HG02588 (cell line): ENCODE results near the gene MTRFR.
"Not testable (repeated sequence)": the region's sequence is repeated elsewhere in the genome, so short reads cannot be mapped to it uniquely, and the experiment has no call there.

ENCODE experiments used
- ATAC-seq: cut with Tn5 transposase; IDR thresholded peaks from one replicate; pipeline ENCODE4 v1.9.1; 2021; ENCODE audit warnings: mild to moderate bottlenecking, moderate library complexity; ENCODE audit not compliant: unreplicated experiment

Gene MTRFR

DNA sequence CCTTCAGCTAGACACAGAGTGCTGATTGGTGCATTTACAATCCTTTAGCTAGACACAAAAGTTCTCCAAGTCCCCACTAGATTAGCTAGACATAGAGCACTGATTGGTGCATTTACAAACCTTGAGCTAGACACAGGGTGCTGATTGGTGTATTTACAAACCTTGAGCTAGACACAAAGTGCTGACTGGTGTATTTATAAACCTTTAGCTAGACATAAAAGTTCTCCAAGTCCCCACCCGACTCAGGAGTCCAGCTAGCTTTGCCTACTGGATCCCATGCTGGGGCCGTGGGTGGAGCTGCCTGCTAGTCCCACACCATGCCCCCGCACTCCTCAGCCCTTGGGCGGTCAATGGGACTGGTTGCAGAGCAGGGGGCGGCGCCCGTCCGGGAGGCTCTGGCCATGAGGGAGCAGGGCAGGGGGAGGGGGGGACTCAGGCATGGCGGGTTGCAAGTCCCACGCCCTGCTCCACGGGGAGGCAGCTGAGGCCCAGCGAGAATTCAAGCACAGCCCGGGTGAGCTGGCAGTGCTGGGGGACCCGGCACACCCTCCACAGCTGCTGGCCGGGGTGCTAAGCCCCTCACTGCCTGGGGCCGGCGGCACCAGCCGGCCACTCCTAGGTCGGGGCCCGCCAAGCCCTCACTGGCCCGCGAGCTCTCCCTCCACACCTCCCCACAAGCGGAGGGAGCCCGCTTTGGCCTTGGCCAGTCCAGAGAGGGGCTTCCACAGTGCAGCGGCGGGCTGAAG is 15.9 kb downstream of the MTRFR start:
- ATAC-seq = not testable (repeated sequence)

DNA sequence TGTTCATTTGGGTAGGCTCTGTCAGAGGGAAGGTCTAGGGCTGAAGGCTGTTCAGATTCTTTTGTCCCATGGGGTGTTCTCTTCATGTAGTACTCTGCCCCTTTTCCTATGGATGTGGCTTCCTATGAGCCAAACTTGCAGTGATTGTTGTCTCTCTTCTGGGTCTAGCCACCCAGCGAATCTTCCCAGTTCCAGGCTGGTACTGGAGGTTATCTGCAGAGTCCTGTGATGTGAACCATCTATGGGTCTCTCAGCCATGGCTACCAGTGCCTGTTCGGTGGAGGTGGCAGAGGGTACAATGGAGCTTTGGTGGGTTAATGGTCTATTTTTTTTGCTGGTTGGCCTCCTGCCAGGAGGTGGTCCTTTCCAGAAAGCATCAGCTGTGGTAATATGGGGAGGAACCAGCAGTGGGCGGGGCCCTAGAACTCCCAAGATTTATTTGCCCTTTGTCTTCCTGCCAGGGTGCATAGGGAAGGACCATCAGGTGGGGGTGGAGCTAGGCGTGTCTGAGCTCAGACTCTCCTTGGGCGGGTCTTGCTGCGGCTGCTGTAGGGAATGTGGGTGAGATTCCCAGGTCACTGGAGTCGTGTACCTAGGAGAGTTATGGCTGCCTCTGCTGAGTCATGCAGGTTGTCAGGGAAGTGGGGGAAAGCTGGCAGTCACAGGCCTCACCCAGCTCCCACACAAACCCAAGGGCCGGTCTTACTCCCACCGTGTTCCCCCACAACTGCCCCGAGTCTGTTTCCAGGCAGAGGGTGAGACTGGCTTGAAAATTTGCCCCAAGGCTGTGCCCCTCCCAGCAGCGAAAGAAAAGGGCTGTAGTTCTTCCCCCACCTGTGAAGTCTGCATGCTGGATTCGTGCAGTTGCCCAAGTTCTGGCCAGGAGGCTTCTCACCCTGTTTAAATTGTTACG is 17.5 kb downstream of the MTRFR start:
- ATAC-seq = no peak

DNA sequence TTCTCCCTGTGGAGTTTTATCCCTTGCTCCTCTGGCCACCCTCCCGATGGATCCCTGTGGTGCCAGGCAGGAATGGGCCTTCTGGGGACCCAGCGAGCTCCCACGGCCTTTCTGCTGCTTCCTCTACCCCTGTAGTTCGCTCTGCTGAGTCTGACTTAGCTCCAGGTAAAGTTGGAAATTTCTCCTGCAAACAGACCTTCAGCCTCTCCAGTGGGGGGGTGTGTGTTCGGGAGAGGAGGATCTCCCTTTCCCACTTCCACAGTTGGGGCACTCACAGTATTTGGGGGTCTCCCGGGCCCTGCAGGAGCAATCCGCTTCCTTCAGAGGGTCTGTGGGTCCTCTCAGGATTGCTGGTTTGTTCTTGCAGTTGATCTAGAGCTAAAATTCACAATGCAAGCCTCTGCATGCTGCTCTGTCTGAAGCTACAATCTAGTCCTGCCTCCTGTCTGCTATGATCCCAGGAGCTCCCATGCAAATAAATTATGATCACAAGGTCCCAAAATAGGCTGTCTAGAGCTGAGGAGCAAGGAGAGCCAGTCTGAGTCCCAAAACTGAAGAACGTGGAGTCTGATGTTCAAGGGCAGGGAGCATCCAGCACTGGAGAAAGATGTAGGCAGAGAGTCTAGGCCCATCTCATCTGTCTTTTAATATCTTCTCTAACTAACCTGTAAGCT is 18.3 kb downstream of the MTRFR start:
- no peak for ATAC-seq

DNA sequence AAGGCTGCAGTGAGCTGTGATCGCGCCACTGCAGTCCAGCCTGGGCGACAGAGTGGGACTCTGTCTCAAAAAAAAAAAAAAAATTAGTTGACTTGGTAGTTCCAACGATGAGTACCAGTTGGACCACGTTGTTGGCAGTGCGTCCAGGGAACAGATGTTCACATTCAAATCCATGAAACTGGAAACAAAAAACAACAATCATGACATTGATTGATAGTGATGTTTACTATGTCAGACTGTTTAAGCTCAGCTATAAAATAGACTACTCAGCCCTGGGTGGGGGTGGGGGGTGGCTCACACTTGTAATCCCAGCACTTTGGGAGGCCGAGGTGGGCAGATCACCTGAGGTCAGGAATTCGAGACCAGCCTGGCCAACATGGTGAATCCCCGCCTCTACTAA is 19.1 kb downstream of the MTRFR start:
- not testable (repeated sequence) for ATAC-seq

DNA sequence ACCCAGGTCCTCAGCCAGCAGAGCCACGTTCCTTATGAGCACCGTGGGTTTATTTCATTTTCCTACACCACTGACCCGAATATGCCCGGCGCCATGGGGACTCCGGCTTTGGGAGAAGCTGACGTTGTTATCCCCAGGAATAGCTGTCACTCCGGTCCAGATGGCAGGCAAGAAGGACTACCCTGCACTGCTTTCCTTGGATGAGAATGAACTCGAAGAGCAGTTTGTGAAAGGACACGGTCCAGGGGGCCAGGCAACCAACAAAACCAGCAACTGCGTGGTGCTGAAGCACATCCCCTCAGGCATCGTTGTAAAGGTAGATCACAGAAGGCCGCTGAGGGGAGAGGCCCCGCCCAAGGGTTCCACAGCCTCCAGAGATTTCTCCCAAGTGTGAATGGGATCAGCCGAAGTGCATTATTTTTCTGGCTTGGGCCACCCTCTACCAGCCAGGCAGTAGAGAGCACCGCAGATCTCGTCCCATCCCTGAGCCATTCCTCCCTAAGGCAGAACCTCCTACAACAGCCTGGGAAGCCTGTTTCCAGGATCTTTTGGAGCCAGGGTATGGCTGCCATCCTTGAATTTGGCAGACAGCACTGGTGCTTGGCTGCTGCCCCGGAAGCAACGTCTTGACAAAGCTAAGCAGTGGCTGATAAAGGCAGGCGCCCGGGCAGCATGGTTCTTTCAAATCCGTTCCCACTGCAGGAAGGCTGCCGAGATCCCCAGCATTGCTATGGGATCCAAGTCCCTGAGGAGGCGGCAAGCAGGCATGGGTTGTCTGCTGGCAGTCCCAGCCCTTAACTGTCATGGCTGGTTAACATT is 20.6 kb downstream of the MTRFR start:
- no peak for ATAC-seq

DNA sequence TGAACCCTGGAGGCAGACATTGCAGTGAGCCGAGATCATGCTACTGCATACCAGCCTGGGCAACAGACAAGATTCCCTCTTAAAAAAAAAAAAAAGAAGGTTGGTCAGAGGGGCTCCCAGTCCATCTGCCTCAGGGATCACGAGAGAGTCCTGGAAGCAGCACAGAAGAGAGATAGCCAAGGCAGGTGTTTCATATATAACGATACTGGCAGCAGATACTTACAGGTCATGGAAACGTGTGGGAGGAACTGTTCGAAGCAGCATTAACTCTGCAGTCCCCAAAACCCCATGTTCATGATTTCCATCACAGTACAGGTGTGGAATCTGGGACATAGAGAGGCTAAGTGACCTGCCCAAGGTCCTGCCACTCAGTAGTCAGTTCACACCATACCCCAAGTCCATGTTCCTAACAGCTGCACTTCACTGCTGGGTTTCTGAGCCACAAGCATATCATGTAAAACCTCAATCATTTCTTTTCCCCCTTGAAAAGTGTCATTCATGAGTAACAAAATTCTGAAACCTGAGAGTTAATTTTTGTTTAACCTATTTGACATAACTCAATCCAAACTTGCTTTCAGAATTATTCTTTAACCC is 21.7 kb downstream of the MTRFR start:
- no peak for ATAC-seq

DNA sequence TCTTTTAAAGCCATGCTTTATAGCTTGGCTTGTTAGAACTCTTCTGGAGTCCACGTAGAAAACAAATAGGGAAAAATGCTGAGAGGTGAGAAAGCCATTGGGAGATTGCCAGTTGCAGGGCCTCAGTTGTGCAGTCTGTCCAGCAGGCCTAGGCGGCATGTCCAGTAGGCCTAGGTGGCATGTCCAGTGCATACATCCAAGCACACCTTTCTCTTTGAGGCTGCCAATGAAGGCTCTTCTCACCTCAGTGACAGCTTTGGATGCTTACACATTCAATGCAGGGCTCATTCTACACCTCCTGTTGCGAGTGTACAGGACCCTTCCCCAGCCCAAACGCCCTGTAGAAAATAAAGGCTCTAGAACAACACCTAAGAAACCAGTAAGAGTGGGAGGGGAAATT is 25.4 kb downstream of the MTRFR start:
- ATAC-seq = no peak

DNA sequence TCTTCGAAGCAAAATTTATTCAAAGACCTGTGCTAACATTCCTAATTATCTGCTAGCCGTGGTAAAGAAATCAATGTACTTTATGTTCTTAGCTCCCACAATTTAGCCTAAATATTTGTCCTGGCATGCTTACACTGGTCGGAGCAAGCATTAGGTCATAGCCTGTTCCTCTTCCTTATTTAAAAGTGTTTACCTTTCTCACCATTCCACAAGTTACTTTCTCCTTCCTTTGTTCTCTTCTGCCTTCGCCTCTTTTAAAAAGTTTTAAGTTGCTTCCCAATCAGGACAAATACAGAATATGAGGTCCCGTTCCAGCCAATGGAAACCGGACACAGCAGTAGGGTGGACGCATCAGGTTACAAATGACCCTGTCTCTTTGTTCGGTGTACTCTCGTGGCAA is 26.8 kb downstream of the MTRFR start:
- ATAC-seq = no peak

DNA sequence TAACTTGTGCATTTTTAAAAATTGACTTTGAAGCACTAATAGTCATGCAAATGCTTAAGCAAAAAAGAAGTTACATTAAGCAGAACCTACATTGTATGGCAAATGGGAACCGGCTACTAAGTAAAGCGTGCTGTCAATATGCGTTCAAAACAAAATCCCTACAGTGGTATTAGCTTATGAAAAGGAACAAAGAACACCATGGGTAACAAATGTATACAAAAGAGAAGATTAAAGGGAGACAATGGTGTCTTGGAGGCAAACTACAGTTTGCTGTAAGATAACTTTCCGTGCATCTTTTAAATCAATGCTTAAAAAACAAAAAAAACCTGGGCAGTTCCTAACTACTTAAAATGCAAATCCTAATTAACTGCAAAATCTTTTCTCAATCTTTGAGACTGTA is 28.0 kb downstream of the MTRFR start:
- no peak for ATAC-seq

DNA sequence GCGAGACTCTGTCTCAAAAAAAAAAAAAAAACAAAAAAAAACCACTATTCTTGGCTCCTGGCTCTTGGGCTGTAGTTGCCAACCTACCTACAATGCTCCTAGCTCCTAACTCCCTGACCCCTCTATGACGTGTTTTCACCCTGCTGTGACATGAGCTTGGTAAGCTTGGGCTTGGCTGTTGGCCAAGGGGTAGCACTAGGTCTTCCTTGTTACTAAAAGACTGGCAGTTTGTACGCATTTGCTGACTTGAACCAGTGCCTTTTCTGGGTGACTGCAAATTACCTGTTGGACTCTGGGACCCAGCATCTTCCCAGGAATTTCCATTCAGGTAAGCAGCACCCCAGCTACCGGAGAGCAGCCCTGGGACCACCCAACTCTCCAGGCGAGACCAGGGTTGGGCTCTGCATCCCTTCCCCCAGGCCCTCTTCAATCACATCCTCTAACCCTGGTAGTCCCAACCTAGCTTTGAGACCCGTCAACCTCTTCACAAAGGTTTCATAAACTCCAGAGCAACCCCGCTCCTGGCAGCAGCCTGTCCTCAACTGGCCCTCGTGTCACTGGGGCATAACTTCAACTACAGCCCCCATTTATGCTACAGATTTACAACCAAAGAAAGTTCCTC is 30.1 kb downstream of the MTRFR start:
- no peak for ATAC-seq

DNA sequence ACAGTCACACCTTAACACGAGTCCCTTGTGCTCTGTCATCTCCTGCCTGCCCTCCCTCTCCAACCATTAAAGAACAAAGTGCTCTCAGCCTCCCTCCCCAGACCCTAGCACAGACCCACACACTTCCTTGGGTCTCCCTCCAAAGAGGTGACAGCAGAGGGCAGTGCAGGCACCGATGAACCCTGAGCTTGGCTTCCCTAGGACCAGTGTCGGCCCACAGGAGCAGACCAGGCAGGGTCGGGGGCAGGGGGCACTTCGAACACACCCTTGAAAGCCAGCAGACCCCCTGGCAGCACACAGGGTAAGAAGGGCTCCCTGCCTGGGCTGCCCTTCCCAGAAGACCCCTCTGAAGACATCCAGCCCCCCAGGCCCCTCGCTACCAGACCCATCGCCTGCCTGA is 31.4 kb downstream of the MTRFR start:
- no peak for ATAC-seq

DNA sequence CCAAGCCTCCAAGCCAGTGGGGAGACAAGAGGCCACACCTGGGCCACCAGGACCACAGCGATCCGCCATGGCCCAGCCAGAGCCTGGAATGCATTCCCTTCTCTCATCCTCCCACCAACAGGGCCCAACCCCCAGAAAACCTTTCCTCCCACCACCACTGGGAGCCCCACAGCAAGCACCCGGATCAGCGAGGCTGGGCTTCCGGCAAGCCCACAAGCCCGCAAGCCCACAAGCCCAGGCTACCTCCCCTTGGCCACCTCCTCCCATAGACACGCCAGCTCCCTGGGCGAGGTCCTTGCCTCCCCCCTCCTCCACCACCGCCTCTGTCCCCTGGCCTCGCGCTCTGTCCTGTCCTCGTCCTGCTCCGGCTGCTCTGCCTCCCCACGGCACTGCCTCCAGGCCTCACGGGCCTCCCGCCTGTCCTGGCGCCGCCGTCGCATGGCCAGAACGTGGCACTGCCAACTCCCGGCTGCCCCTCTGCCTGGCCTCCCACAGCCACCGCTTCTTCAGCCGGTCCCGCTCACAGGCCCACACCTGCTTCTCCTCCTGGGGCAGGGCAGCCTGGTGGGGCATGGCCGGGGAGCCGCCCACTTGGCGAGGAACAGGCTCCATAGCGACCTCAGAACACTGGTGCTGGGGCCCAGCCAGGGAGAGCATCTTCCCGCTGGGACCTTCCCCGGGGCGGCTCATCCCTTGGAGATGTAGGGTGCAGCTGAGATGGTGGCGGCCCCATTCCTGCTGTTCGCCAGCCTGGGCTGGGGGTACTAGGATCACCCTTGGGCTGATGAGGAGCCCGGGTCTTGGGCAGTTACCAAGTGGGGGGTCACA is 32.8 kb downstream of the MTRFR start:
- ATAC-seq = no peak

DNA sequence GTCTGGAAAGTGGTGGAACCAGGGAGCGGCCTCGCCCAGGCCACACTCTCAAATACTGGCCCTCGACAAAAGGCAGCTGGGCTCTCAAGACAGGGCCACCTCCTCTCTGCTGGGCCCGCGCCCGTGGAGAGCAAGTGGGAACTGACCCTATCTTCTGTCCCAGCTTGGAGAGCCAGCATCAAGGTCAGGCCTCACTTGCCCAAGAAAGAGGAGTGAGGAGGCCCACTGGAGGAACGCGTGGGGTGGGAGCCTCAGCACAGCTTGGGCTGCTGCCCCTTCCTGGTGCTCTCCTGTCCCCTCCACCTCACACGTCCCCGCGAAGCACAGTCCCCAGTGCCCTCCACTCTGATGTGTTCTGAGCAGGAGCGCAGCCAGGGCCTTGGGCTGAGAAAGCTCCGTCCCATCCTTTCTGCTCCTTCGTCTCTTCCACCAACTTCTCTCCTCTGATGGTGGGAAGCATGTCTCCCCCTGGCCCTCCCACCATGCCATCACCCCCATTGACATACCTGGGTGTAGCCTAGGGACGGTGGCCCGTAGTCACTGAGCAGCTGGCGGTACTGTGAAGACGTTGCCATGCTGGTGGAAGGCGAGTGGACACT is 33.5 kb downstream of the MTRFR start:
- no peak for ATAC-seq

DNA sequence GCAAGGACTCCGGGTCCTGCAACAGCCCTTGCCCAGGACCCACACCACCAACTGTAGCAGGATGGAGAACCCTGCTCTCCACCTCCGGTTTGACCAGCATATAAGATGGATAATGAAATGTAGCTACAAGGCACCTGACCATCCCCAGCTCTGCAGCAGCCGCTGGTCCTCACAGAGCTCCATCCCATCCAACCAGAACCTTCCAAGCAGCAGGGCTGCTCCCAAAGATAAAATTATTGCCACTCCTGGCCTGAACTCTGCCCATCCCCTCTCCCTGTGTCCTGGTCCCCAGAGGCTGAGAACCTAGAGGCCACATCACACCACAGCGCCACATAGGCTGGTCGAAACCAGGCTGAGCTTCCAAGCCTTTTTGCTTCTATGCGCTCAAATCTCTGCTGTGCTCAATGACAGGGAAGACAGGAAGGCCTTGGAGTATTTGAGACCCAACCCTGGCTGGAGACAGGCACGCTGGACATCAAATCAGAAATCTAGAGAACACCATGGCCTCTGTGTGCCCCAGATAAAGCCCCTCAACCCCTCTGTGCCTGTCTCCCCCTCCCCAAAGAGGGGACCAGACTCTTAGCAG is 34.2 kb downstream of the MTRFR start:
- ATAC-seq = no peak

DNA sequence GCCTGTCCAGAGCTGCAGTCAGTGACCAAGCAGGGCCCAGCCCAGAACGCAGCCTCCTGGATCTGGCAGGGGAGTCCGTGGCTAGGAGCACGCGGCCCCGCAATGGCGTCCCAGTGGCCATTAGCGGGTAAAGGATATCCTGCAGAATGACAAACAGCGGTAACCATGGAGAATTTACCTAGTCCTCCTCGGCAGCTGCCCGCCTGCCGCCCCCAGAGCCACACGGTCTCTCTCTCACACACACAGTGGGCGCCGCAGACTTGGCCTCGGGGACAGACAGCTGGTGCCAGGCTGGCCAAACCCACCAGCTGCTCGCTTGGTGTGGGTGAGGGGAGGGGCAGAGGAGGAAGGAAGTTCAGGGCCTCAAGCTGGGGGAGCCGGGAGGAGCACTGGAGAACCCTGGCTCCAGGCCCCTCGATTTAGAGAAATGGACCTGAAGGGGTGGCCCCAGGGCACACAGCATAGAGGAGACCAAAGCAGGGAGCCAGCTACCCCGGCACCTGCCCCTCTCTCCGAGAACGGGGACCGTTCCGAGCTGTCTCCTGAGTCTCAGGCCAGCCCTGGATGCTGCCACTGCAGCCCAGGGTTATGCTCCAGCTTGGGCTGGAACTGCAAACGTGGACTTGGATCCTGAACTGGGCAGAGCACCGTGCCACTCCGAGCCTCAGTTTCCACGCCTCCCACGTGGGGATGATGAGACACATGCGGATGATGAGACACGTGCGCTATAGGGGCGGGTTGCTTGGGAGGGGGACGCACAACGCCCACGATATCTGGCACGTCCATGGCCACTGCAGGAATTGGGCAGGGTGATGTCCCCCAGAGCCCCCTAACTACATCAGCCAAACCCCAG is 35.0 kb downstream of the MTRFR start:
- no peak for ATAC-seq

DNA sequence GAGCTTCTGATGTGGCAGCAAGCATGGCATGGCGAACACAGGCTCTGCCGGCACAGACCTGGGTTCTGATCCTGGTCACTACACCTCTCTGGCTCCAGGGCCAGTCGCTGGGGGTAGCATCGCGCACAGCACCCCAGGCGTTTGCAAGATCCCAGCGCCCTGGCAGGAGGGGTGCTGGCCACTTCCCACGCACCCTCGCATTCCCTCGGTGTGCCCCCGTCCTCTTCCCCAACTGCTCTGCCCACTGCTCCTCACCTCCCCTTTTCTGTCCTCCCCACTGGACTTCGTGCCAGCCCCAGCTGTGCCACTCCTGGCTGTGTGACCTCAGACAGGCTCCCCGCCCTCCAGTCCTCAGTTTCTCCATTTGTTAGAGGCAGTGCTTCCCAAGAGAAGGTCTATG is 35.6 kb downstream of the MTRFR start:
- ATAC-seq = no peak

DNA sequence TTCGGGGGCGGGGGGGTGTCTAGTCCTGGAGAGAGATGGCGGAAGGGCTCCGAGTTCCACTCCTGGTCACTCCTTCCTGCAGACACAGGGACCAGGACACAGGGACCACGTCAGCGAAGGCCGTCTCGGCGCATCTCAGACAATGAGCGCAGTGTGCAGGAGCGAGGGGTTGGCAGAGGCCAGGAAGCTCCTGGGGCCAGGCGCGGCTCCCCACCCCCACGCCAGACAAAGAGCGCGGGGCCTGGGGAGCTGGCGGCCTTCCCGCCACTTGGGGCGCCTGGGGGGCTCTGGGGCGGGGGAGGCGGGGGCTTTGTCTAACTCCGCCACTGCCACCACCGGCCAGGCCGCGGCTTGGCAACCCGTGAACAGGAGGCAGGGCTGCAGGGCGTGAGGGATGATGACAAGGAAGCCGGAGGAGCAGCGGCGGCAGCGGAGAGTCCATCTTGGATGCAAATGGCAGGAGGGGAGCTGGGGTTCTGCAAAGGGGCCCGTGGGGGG is 36.2 kb downstream of the MTRFR start:
- no peak for ATAC-seq
